Measurements from ENCODE around the gene DYDC1. TPM values are rescaled to one million over a fixed set of nuclear protein-coding genes. Genes with fewer than 3 reads are reported as not detected.

The DYDC1 gene
- total RNA-seq, 3 donors from 2014 or later (not counting 1 experiment from before 2014, with no cell fraction given): not detected

DNA sequence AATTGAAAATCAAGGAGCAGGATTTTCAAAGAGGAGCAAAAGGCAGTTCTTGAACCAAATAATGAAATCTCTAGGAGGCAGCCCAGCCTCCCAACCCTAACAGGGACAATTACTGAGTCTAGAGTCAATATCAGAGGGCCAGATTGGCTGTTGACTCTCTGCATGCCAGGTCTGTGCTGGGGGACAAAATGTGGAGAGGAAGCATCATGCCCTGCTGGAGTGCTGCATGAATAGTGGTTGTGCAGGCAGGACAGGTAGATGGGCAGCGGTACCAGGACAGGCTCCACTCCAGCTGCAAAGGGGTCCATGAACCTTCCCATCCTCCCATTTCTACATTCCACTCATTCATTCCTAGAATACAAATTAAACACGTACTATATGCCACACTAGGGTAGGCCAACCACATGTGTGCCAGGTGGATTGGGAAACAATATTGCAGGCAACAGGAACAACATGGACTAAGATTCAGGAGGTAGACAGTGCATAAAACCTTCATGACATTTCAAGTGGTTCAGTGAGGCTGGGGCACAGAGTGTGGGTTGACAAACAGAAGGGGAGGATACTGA is 36.7 kb downstream of the DYDC1 start:
- no peaks in the 10 kb centered on the region for H3K36me3 ChIP-seq (ENCODE audit: control insufficient read depth, insufficient read depth, low read length)
- no peak for DNase-seq
- H3K27ac ChIP-seq (ENCODE audit: low read length): no peak overlapping the region
- intact Hi-C loops (cut with micrococcal nuclease): no loop called here
- Mint-ChIP-seq H3K9me3 (no peaks in the 10 kb centered on the region), H3K4me1 (no peaks in the 10 kb centered on the region), H3K36me3 (no peaks in the 10 kb centered on the region), H3K27ac (no peak overlapping the region), H3K4me3 (no peak overlapping the region), H3K27me3 (ENCODE audit: low read depth in 2 of 2) (peaks cover 0 to 3% of the 10 kb centered on the region in 2 donors)
- TF ChIP-seq, protein P1, sequence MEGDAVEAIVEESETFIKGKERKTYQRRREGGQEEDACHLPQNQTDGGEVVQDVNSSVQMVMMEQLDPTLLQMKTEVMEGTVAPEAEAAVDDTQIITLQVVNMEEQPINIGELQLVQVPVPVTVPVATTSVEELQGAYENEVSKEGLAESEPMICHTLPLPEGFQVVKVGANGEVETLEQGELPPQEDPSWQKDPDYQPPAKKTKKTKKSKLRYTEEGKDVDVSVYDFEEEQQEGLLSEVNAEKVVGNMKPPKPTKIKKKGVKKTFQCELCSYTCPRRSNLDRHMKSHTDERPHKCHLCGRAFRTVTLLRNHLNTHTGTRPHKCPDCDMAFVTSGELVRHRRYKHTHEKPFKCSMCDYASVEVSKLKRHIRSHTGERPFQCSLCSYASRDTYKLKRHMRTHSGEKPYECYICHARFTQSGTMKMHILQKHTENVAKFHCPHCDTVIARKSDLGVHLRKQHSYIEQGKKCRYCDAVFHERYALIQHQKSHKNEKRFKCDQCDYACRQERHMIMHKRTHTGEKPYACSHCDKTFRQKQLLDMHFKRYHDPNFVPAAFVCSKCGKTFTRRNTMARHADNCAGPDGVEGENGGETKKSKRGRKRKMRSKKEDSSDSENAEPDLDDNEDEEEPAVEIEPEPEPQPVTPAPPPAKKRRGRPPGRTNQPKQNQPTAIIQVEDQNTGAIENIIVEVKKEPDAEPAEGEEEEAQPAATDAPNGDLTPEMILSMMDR (IDR thresholded peaks at IDR 0.05): no peak
- peak in 1 of 3 donors; percentile 27 for ATAC-seq
- no peaks in the 10 kb centered on the region for H3K9me3 ChIP-seq (ENCODE audit: control insufficient read depth, insufficient read depth, low read length)
- H3K4me3 ChIP-seq (ENCODE audit: low read length): no peak overlapping the region
- H3K4me1 ChIP-seq (ENCODE audit: control insufficient read depth, insufficient read depth, low read length): no peaks in the 10 kb centered on the region
- 88% methylated on average over 2 of the region's 2 CpGs for WGBS (ENCODE audit: insufficient coverage)
- H3K27me3 ChIP-seq (ENCODE audit: control insufficient read depth, insufficient read depth, low read length): no peaks in the 10 kb centered on the region

DNA sequence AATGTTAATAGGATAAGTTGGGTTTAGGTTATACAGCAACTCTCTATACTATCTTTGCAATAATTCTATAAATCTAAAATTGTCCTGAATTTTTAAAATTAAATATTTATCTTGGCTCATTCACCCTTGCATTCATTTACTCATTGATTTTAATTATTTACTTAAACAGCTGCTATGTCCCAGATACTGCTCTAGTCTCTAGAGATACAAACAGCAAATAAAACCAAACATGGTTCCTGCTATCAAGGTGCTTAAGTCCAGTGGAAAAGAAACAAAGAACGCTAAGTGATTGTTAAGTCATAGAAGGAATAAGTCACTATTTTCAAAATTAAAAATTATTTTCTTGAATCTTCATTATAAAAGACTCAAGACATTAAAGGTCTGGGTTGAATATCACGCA is 37.2 kb downstream of the DYDC1 start:
- H3K27ac Mint-ChIP-seq: no peak overlapping the region
- no peak overlapping the region for H3K27ac ChIP-seq (ENCODE audit: low read length)
- H3K4me3 ChIP-seq (ENCODE audit: low read length): no peak overlapping the region
- intact Hi-C loops (cut with micrococcal nuclease): no loop called here
- ATAC-seq (no peak), DNase-seq (no peak)
- TF ChIP-seq, protein P1 (IDR thresholded peaks at IDR 0.05): no peak
- H3K9me3 ChIP-seq (ENCODE audit: control insufficient read depth, insufficient read depth, low read length): no peaks in the 10 kb centered on the region
- H3K27me3 ChIP-seq (ENCODE audit: control insufficient read depth, insufficient read depth, low read length): no peaks in the 10 kb centered on the region
- no peaks in the 10 kb centered on the region for H3K4me1 ChIP-seq (ENCODE audit: control insufficient read depth, insufficient read depth, low read length)
- H3K27me3 Mint-ChIP-seq (ENCODE audit: low read depth in 2 of 2): peaks cover 0 to 3% of the 10 kb centered on the region in 2 donors
- H3K36me3 ChIP-seq (ENCODE audit: control insufficient read depth, insufficient read depth, low read length): no peaks in the 10 kb centered on the region
- H3K4me3 Mint-ChIP-seq: no peak overlapping the region
- no peaks in the 10 kb centered on the region for H3K36me3 Mint-ChIP-seq
- 91% methylated on average over 2 of the region's 2 CpGs for WGBS (ENCODE audit: insufficient coverage)
- no peaks in the 10 kb centered on the region for H3K9me3 Mint-ChIP-seq
- no peaks in the 10 kb centered on the region for H3K4me1 Mint-ChIP-seq

DNA sequence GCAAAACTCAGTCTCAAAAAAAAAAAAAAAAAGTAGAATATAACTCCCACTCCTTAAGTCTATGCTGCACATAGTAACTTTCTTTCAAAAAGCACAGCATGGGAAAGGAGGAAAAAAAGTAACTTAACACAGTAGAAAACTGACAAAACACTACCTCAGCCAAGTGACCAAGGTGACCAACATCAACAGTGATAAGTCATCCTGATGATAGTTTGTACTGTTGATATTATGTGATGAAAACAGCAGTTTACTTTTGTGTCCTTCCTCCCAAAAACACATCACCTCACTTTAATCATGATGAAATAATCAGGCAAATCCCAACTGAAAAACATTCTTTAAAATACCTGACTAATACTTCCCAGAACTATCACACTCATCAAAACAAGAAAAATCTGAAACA is 37.8 kb downstream of the DYDC1 start:
- no peaks in the 10 kb centered on the region for H3K4me1 ChIP-seq (ENCODE audit: control insufficient read depth, insufficient read depth, low read length)
- H3K9me3 Mint-ChIP-seq: no peaks in the 10 kb centered on the region

More for the DNA sequence above, 37.8 kb downstream of the DYDC1 start:
- H3K36me3 ChIP-seq (ENCODE audit: control insufficient read depth, insufficient read depth, low read length): no peaks in the 10 kb centered on the region
- H3K9me3 ChIP-seq (ENCODE audit: control insufficient read depth, insufficient read depth, low read length): no peaks in the 10 kb centered on the region
- Mint-ChIP-seq H3K36me3 (no peaks in the 10 kb centered on the region), H3K4me3 (no peak overlapping the region), H3K4me1 (no peaks in the 10 kb centered on the region), H3K27me3 (ENCODE audit: low read depth in 2 of 2) (peaks cover 0 to 3% of the 10 kb centered on the region in 2 donors), H3K27ac (no peak overlapping the region)
- DNase-seq: no peak
- no peak for ATAC-seq
- intact Hi-C loops (cut with micrococcal nuclease): no loop called here
- TF ChIP-seq, protein P1 (IDR thresholded peaks at IDR 0.05): no peak
- H3K27ac ChIP-seq (ENCODE audit: low read length): no peak overlapping the region
- no peaks in the 10 kb centered on the region for H3K27me3 ChIP-seq (ENCODE audit: control insufficient read depth, insufficient read depth, low read length)
- H3K4me3 ChIP-seq (ENCODE audit: low read length): no peak overlapping the region

Data from natural killer cell (primary cell).